ENCODE measurements around the gene ANK2.

Gene ANK2

DNA sequence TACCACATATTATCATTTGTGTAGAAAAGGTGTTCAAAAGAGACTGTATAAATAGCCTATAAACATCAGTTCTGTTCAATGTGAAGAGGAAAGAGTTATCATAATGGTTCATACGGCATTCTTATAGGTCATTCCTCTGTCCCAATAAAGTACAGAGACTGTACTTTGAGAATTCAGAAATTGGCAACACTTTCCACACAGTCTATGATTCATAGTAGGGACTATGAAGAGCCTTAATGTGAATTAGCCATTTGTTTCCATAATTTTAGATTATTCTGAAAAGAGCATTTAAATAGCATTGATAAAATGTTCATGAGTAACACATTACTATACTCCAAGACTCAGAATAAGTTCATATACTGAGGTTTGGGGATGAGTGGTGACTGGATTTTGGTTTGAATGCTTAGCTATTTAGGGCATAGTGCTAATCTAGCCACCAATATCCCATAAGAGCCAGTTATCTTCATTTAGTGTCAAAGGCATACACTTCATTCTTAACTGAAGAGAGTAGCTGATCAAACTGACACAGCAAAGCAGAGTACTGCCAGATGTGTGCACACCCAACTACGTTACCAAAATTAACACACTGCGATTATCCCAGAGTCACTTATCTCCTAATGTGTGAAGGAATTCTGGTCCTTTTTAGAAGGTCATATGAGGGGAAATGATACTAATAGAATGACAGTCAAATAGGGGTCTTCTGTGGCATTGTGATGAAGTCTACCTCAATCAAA lies 10.2 kb downstream of the ANK2 start:
- no peak overlapping the region for H2BK12ac ChIP-seq (ENCODE audit: low read length in 2 of 2)
- H3K4ac ChIP-seq (ENCODE audit: low read depth in 1 of 2, low read length in 2 of 2): no peak overlapping the region
- H2BK120ac ChIP-seq (ENCODE audit: low read depth, low read length): no peak overlapping the region
- WGBS: 80% methylated on average over 1 of the region's 3 CpGs
- H3K27ac ChIP-seq (ENCODE audit: low read length, poor library complexity, severe bottlenecking): no peak overlapping the region
- no peak overlapping the region for H2BK15ac ChIP-seq (ENCODE audit: low read depth, poor library complexity, severe bottlenecking)
- H3K9me3 ChIP-seq (ENCODE audit: control insufficient read depth, low read length): no peaks in the 10 kb centered on the region
- H3K4me1 ChIP-seq (ENCODE audit: control insufficient read depth, insufficient read depth, low read depth, low read length): peaks cover 3% of the 10 kb centered on the region
- no peak overlapping the region for H3K18ac ChIP-seq (ENCODE audit: low read depth in 1 of 2, low read length in 2 of 2)
- no peak overlapping the region for H4K91ac ChIP-seq (ENCODE audit: low read length)
- H3K4me3 ChIP-seq (ENCODE audit: insufficient read depth in 1 of 2, low read depth in 1 of 2, low read length in 2 of 2): no peak overlapping the region
- H3K14ac ChIP-seq (ENCODE audit: low read length in 2 of 2): no peak overlapping the region
- H3K27me3 ChIP-seq (ENCODE audit: control insufficient read depth in 1 of 2, insufficient read depth in 1 of 2, low read length in 2 of 2): no peaks in the 10 kb centered on the region
- no peak overlapping the region for H4K8ac ChIP-seq (ENCODE audit: low read length)
- DNase-seq: no peak
- no peak overlapping the region for H2AK5ac ChIP-seq (ENCODE audit: low read length, severe bottlenecking)
- no peaks in the 10 kb centered on the region for H3K79me1 ChIP-seq (replicated peaks; ENCODE audit: low read length, poor library complexity, severe bottlenecking)
- no peaks in the 10 kb centered on the region for H3K36me3 ChIP-seq (ENCODE audit: control insufficient read depth in 1 of 2, insufficient read depth in 2 of 2, low read depth in 1 of 2, low read length in 2 of 2)
- H2BK5ac ChIP-seq (ENCODE audit: low read depth, low read length, poor library complexity, severe bottlenecking): no peak overlapping the region
- H3K4me2 ChIP-seq (ENCODE audit: low read length, poor library complexity, severe bottlenecking): no peak overlapping the region
- H3K23ac ChIP-seq (ENCODE audit: low read length in 2 of 2): no peak overlapping the region
- H2AFZ ChIP-seq (ENCODE audit: low read depth, low read length): no peak overlapping the region
- no peak overlapping the region for H3K9ac ChIP-seq (ENCODE audit: low read length)

DNA sequence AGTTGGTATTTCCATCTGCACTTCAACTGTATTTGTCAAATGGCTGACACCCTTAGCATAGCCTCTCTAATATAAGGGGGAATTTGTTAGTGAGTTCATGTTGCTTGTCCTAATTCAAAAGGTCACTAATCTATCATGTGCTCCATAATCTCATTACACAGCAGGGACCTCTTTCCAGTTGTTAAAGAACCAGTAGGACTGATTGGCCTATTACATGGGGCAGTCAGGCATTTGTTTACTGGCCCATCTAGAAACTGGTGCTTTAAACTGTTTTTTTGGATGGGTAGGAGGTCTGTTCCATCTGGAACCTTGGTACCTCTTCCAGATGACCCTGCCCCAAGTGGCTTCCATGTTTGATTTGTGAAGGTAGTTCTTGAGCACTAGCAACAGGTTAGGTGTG lies 11.4 kb downstream of the ANK2 start:
- H3K36me3 ChIP-seq (ENCODE audit: control insufficient read depth in 1 of 2, insufficient read depth in 2 of 2, low read depth in 1 of 2, low read length in 2 of 2): no peaks in the 10 kb centered on the region
- H3K14ac ChIP-seq (ENCODE audit: low read length in 2 of 2): no peak overlapping the region
- no peak overlapping the region for H3K27ac ChIP-seq (ENCODE audit: low read length, poor library complexity, severe bottlenecking)
- no peaks in the 10 kb centered on the region for H3K9me3 ChIP-seq (ENCODE audit: control insufficient read depth, low read length)
- H3K18ac ChIP-seq (ENCODE audit: low read depth in 1 of 2, low read length in 2 of 2): no peak overlapping the region
- no peak overlapping the region for H4K91ac ChIP-seq (ENCODE audit: low read length)
- no peak for DNase-seq
- H3K23ac ChIP-seq (ENCODE audit: low read length in 2 of 2): no peak overlapping the region
- H2BK120ac ChIP-seq (ENCODE audit: low read depth, low read length): no peak overlapping the region
- H3K9ac ChIP-seq (ENCODE audit: low read length): no peak overlapping the region
- H3K4ac ChIP-seq (ENCODE audit: low read depth in 1 of 2, low read length in 2 of 2): no peak overlapping the region
- H3K27me3 ChIP-seq (ENCODE audit: control insufficient read depth in 1 of 2, insufficient read depth in 1 of 2, low read length in 2 of 2): no peaks in the 10 kb centered on the region
- H2BK12ac ChIP-seq (ENCODE audit: low read length in 2 of 2): no peak overlapping the region
- H3K79me1 ChIP-seq (replicated peaks; ENCODE audit: low read length, poor library complexity, severe bottlenecking): no peaks in the 10 kb centered on the region
- H3K4me3 ChIP-seq (ENCODE audit: insufficient read depth in 1 of 2, low read depth in 1 of 2, low read length in 2 of 2): no peak overlapping the region
- H2BK15ac ChIP-seq (ENCODE audit: low read depth, poor library complexity, severe bottlenecking): no peak overlapping the region
- peaks cover 3% of the 10 kb centered on the region for H3K4me1 ChIP-seq (ENCODE audit: control insufficient read depth, insufficient read depth, low read depth, low read length)
- no peak overlapping the region for H2BK5ac ChIP-seq (ENCODE audit: low read depth, low read length, poor library complexity, severe bottlenecking)
- no peak overlapping the region for H3K4me2 ChIP-seq (ENCODE audit: low read length, poor library complexity, severe bottlenecking)
- no peak overlapping the region for H2AK5ac ChIP-seq (ENCODE audit: low read length, severe bottlenecking)
- no peak overlapping the region for H4K8ac ChIP-seq (ENCODE audit: low read length)
- no peak overlapping the region for H2AFZ ChIP-seq (ENCODE audit: low read depth, low read length)

DNA sequence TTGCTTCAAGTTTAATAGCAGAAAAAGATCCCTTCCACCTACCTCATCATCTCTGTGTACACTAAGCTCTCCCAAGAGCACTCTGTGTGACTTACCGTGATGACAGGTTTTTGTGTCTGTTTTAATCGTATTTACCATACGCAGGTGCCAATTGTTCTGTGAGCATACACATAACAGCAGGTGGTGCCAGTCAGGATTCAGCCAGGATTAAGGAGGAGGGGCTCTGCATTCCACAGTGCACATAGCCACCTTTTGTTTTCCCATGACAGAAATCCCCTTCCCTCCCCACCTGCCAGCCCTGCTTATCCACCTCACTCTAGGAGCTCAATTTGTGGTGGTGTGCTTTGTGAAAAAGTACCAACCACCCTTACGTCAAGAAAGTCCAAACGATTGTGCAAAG lies 14.8 kb downstream of the ANK2 start:
- H2BK15ac ChIP-seq (ENCODE audit: low read depth, poor library complexity, severe bottlenecking): no peak overlapping the region
- H3K79me1 ChIP-seq (replicated peaks; ENCODE audit: low read length, poor library complexity, severe bottlenecking): no peaks in the 10 kb centered on the region
- 53% methylated on average over 5 of the region's 5 CpGs for whole genome bisulfite sequencing
- no peaks in the 10 kb centered on the region for H3K27me3 ChIP-seq (ENCODE audit: control insufficient read depth in 1 of 2, insufficient read depth in 1 of 2, low read length in 2 of 2)
- peaks cover 3% of the 10 kb centered on the region for H3K4me1 ChIP-seq (ENCODE audit: control insufficient read depth, insufficient read depth, low read depth, low read length)
- H4K91ac ChIP-seq (ENCODE audit: low read length): no peak overlapping the region
- no peak overlapping the region for H3K4me2 ChIP-seq (ENCODE audit: low read length, poor library complexity, severe bottlenecking)
- no peak overlapping the region for H4K8ac ChIP-seq (ENCODE audit: low read length)
- DNase-seq: no peak
- no peak overlapping the region for H3K18ac ChIP-seq (ENCODE audit: low read depth in 1 of 2, low read length in 2 of 2)
- no peak overlapping the region for H2BK5ac ChIP-seq (ENCODE audit: low read depth, low read length, poor library complexity, severe bottlenecking)
- H2BK12ac ChIP-seq (ENCODE audit: low read length in 2 of 2): no peak overlapping the region
- H2BK120ac ChIP-seq (ENCODE audit: low read depth, low read length): no peak overlapping the region
- no peak overlapping the region for H3K27ac ChIP-seq (ENCODE audit: low read length, poor library complexity, severe bottlenecking)
- no peak overlapping the region for H3K4me3 ChIP-seq (ENCODE audit: insufficient read depth in 1 of 2, low read depth in 1 of 2, low read length in 2 of 2)
- no peak overlapping the region for H2AK5ac ChIP-seq (ENCODE audit: low read length, severe bottlenecking)
- no peak overlapping the region for H3K4ac ChIP-seq (ENCODE audit: low read depth in 1 of 2, low read length in 2 of 2)
- no peak overlapping the region for H2AFZ ChIP-seq (ENCODE audit: low read depth, low read length)
- no peak overlapping the region for H3K23ac ChIP-seq (ENCODE audit: low read length in 2 of 2)
- H3K9ac ChIP-seq (ENCODE audit: low read length): no peak overlapping the region
- no peaks in the 10 kb centered on the region for H3K9me3 ChIP-seq (ENCODE audit: control insufficient read depth, low read length)
- no peaks in the 10 kb centered on the region for H3K36me3 ChIP-seq (ENCODE audit: control insufficient read depth in 1 of 2, insufficient read depth in 2 of 2, low read depth in 1 of 2, low read length in 2 of 2)
- H3K14ac ChIP-seq (ENCODE audit: low read length in 2 of 2): no peak overlapping the region

DNA sequence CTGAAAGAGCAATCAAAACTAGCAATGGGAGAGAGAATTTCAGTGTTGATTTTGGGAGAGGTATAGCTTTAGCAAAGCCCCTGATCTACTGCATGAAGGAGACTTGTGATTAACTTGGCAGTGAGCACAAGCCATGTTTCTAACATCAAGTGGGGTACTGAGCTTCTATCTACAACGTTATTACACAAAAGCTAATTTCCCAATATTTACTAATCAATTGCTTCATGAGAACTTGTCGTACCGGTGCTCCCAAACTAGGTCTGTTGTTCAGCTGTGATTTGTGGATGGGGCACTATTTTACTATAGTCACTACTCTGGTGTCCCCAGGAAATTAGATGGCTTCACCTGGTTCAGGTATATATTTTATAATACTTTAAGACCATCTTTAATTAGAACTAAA lies 16.2 kb downstream of the ANK2 start:
- peaks cover 3% of the 10 kb centered on the region for H3K4me1 ChIP-seq (ENCODE audit: control insufficient read depth, insufficient read depth, low read depth, low read length)
- H3K79me1 ChIP-seq (replicated peaks; ENCODE audit: low read length, poor library complexity, severe bottlenecking): no peaks in the 10 kb centered on the region
- H3K9ac ChIP-seq (ENCODE audit: low read length): no peak overlapping the region
- H3K9me3 ChIP-seq (ENCODE audit: control insufficient read depth, low read length): no peaks in the 10 kb centered on the region
- H3K4me2 ChIP-seq (ENCODE audit: low read length, poor library complexity, severe bottlenecking): no peak overlapping the region
- no peak overlapping the region for H3K18ac ChIP-seq (ENCODE audit: low read depth in 1 of 2, low read length in 2 of 2)
- no peak overlapping the region for H4K8ac ChIP-seq (ENCODE audit: low read length)
- H3K14ac ChIP-seq (ENCODE audit: low read length in 2 of 2): no peak overlapping the region
- no peak for DNase-seq
- H2BK120ac ChIP-seq (ENCODE audit: low read depth, low read length): no peak overlapping the region
- H2AK5ac ChIP-seq (ENCODE audit: low read length, severe bottlenecking): no peak overlapping the region
- no peak overlapping the region for H4K91ac ChIP-seq (ENCODE audit: low read length)
- H3K4me3 ChIP-seq (ENCODE audit: insufficient read depth in 1 of 2, low read depth in 1 of 2, low read length in 2 of 2): no peak overlapping the region
- H2BK15ac ChIP-seq (ENCODE audit: low read depth, poor library complexity, severe bottlenecking): no peak overlapping the region
- H3K36me3 ChIP-seq (ENCODE audit: control insufficient read depth in 1 of 2, insufficient read depth in 2 of 2, low read depth in 1 of 2, low read length in 2 of 2): no peaks in the 10 kb centered on the region
- H3K27ac ChIP-seq (ENCODE audit: low read length, poor library complexity, severe bottlenecking): no peak overlapping the region
- no peaks in the 10 kb centered on the region for H3K27me3 ChIP-seq (ENCODE audit: control insufficient read depth in 1 of 2, insufficient read depth in 1 of 2, low read length in 2 of 2)
- H2BK5ac ChIP-seq (ENCODE audit: low read depth, low read length, poor library complexity, severe bottlenecking): no peak overlapping the region
- no peak overlapping the region for H3K4ac ChIP-seq (ENCODE audit: low read depth in 1 of 2, low read length in 2 of 2)
- no peak overlapping the region for H2AFZ ChIP-seq (ENCODE audit: low read depth, low read length)
- H2BK12ac ChIP-seq (ENCODE audit: low read length in 2 of 2): no peak overlapping the region
- WGBS: no CpG with 5 or more reads among the region's 3 CpGs
- no peak overlapping the region for H3K23ac ChIP-seq (ENCODE audit: low read length in 2 of 2)

Data from mesenchymal stem cell (in vitro differentiated cells and primary cell).